ENCODE data around the gene HSBP1.

Gene HSBP1

GRCh38 chr16:83807710-83808572 lies at the start of gene HSBP1:
HSBP1 (plus strand) TSS chr16:83807978; CDS start chr16:83808077, 99 bp downstream.
- TF ChIP-seq CTCF (conservative IDR thresholded peaks at IDR 0.05; ENCODE audit: low read length), result no peak
- peak within 1 kb of the TSS; percentile 87 for H3K4me3 ChIP-seq (ENCODE audit: low read length)
- DNase-seq (ENCODE audit: low read depth), result peak; percentile 91

- DNase-seq (ENCODE audit: low read depth), result no peak
- H3K4me3 ChIP-seq (ENCODE audit: low read length), result no peak overlapping the region
- no peak for TF ChIP-seq CTCF (conservative IDR thresholded peaks at IDR 0.05; ENCODE audit: low read length)
Measured at GRCh38 chr16:83762141-83762991, 45.4 kb upstream of the HSBP1 start.

GRCh38 chr16:83762992-83763358 lies 44.8 kb upstream of the HSBP1 start:
- DNase-seq (ENCODE audit: low read depth), result no peak
- no peak for TF ChIP-seq CTCF (conservative IDR thresholded peaks at IDR 0.05; ENCODE audit: low read length)
- H3K4me3 ChIP-seq (ENCODE audit: low read length), result no peak overlapping the region

- H3K4me3 ChIP-seq (ENCODE audit: low read length), result no peak overlapping the region
- no peak for DNase-seq (ENCODE audit: low read depth)
- no peak for TF ChIP-seq CTCF (conservative IDR thresholded peaks at IDR 0.05; ENCODE audit: low read length)
Measured at GRCh38 chr16:83768986-83769385, 38.8 kb upstream of the HSBP1 start.

GRCh38 chr16:83769397-83770008 lies 38.3 kb upstream of the HSBP1 start:
- H3K4me3 ChIP-seq (ENCODE audit: low read length), result no peak overlapping the region
- TF ChIP-seq CTCF (conservative IDR thresholded peaks at IDR 0.05; ENCODE audit: low read length), result no peak
- no peak for DNase-seq (ENCODE audit: low read depth)

GRCh38 chr16:83771306-83771942 lies 36.4 kb upstream of the HSBP1 start:
- no peak for TF ChIP-seq CTCF (conservative IDR thresholded peaks at IDR 0.05; ENCODE audit: low read length)
- DNase-seq (ENCODE audit: low read depth), result no peak
- no peak overlapping the region for H3K4me3 ChIP-seq (ENCODE audit: low read length)
